Mammary epithelial cell (primary cell): ENCODE measurements around the gene DIPK1C.

Experiments used
- CTCF ChIP-seq, 2 donors: IDR thresholded peaks in 1 of 2; conservative IDR thresholded peaks in 1 of 2; 2 replicates each; pipeline ENCODE4 v1.5.1; 2011 to 2012; ENCODE audit warnings: inconsistent platforms in 2 of 2, low read length in 2 of 2, mild to moderate bottlenecking in 2 of 2, control low read depth in 1 of 2, low read depth in 1 of 2; ENCODE audit not compliant: insufficient read depth in 1 of 2; ENCODE audit errors: extremely low read depth in 1 of 2
- EZH2 ChIP-seq: IDR thresholded peaks from 2 replicates; pipeline ENCODE4 v1.6.1; 2012; ENCODE audit warnings: low read length, inconsistent platforms, borderline replicate concordance

GRCh38 chr18:74445585-74445984 is 11.5 kb downstream of the DIPK1C start:
- TF ChIP-seq EZH2 (no peak), CTCF (conservative IDR thresholded peaks at IDR 0.05 in 1 of 2, IDR thresholded peaks at IDR 0.05 in 1 of 2; ENCODE audit: extremely low read depth in 1 of 2, insufficient read depth in 1 of 2, low read depth in 1 of 2, low read length in 2 of 2) (no peak)
